Naive thymus-derived CD4-positive, alpha-beta T cell (primary cell): ENCODE data around the gene FOXA3. TPM values are rescaled to one million over a fixed set of nuclear protein-coding genes. Genes with fewer than 3 reads are reported as not detected.
A peak's percentile ranks its signal among the peaks of the same experiment; 100 is the strongest.

Experiments
- ATAC-seq: fragments of 150-1000 bp; cut with Tn5 transposase; 2 replicates; pipeline ENCODE4 v1.10.0; 2021; ENCODE audit warnings: mild to moderate bottlenecking, moderate library complexity
- CTCF ChIA-PET: fragments of 350-600 bp; sonication (Branson Sonifier 250); formaldehyde crosslinking; loops from one replicate; lab custom pipeline; 2021; ENCODE audit warnings: antibody characterized with exemption; lab: Charles Lee
- POLR2A ChIA-PET: fragments of 350-600 bp; sonication (Branson Sonifier 250); formaldehyde crosslinking; loops from one replicate; lab custom pipeline; 2021; ENCODE audit warnings: antibody characterized with exemption, inconsistent platforms; lab: Charles Lee
- DNase-seq, 9 donors: peaks; one replicate each; pipeline versions ENCODE4 v3.0.0 to v3.0.0-alpha.2; 2020 to 2022; ENCODE audit warnings: mixed read lengths in 1 of 9
- H3K27ac ChIP-seq: one replicate; pipeline ENCODE4 v1.7.0; 2013; ENCODE audit warnings: mild to moderate bottlenecking, low read depth, low read length, moderate library complexity
- H3K27me3 ChIP-seq, 2 donors: one replicate each; pipeline ENCODE4 v1.7.0; 2013; ENCODE audit warnings: low read length in 2 of 2, mild to moderate bottlenecking in 2 of 2, moderate library complexity in 2 of 2; ENCODE audit not compliant: control insufficient read depth in 2 of 2, insufficient read depth in 2 of 2
- H3K36me3 ChIP-seq, 3 experiments: 1 replicate in 2 of 3; 2 replicates in 1 of 3; pipeline ENCODE4 v1.7.0; 2013; ENCODE audit warnings: low read length in 3 of 3, mild to moderate bottlenecking in 3 of 3, moderate library complexity in 1 of 3; ENCODE audit not compliant: insufficient read depth in 3 of 3, control insufficient read depth in 2 of 3
- H3K4me1 ChIP-seq, 2 donors: one replicate each; pipeline ENCODE4 v1.7.0; 2013; ENCODE audit warnings: low read length in 2 of 2, mild to moderate bottlenecking in 2 of 2, moderate library complexity in 1 of 2; ENCODE audit not compliant: control insufficient read depth in 2 of 2, insufficient read depth in 2 of 2
- H3K4me3 ChIP-seq: 2 replicates; pipeline ENCODE4 v1.7.0; 2013; ENCODE audit warnings: mild to moderate bottlenecking, low read length
- H3K9me3 ChIP-seq, 3 experiments: 1 replicate in 2 of 3; 2 replicates in 1 of 3; pipeline ENCODE4 v1.7.0; 2013; ENCODE audit warnings: low read length in 3 of 3; ENCODE audit not compliant: control insufficient read depth in 2 of 3
- H3K27ac Mint-ChIP-seq, 9 donors: one replicate each; pipeline ENCODE4 v1.8.0; 2020 to 2022; ENCODE audit warnings: mixed read lengths in 9 of 9, mild to moderate bottlenecking in 8 of 9, moderate library complexity in 5 of 9, inconsistent platforms in 2 of 9
- H3K27me3 Mint-ChIP-seq, 5 donors: one replicate each; pipeline ENCODE4 v1.8.0; 2021 to 2022; ENCODE audit warnings: mixed read lengths in 5 of 5, mild to moderate bottlenecking in 1 of 5
- H3K36me3 Mint-ChIP-seq, 5 donors: one replicate each; pipeline ENCODE4 v1.8.0; 2020 to 2022; ENCODE audit warnings: mixed read lengths in 5 of 5, mild to moderate bottlenecking in 3 of 5, inconsistent platforms in 1 of 5
- H3K4me1 Mint-ChIP-seq, 7 donors: one replicate each; pipeline ENCODE4 v1.8.0; 2020 to 2022; ENCODE audit warnings: mixed read lengths in 7 of 7, mild to moderate bottlenecking in 3 of 7, inconsistent platforms in 1 of 7
- H3K4me3 Mint-ChIP-seq, 10 donors: one replicate each; pipeline ENCODE4 v1.8.0; 2020 to 2022; ENCODE audit warnings: mild to moderate bottlenecking in 10 of 10, mixed read lengths in 10 of 10, moderate library complexity in 6 of 10, inconsistent platforms in 2 of 10
- H3K9me3 Mint-ChIP-seq, 11 donors: one replicate each; pipeline ENCODE4 v1.8.0; 2020 to 2022; ENCODE audit warnings: mixed read lengths in 11 of 11, mild to moderate bottlenecking in 4 of 11, inconsistent platforms in 1 of 11, moderate library complexity in 1 of 11
- intact Hi-C, 2 donors: fragments of 100-400 bp; cut with micrococcal nuclease; formaldehyde crosslinking; loops; one replicate each; pipeline ENCODE4 v1.15.1; 2023
- polyA plus RNA-seq, 2 donors: library from polyadenylated mRNA; unstranded; fragments of 300-500 nt; fragmentation: Illumina TruSeq; gene quantifications; one replicate each; pipeline ENCODE4 v1.2.3, GENCODE V29; 2021
- total RNA-seq, 6 experiments: library from RNA in 5 of 6; stranded (reverse) in 5 of 6; gene quantifications; 1 replicate in 5 of 6; 2 replicates in 1 of 6; pipeline ENCODE4 v1.2.3 and lab custom pipeline; 2021 to 2026

FOXA3 gene
- total and polyA plus RNA-seq, 7 experiments from 2014 or later: not detected

GRCh38 chr19:45847663-45848062, 16.5 kb upstream of the FOXA3 start:
- DNase-seq (no peak), ATAC-seq (no peak)
- POLR2A ChIA-PET: interaction anchor here (1.3 kb wide), 1 partner anchor 13 kb away, joined by 3 read pairs; no protein-coding TSS in a partner anchor
- Mint-ChIP-seq H3K9me3 (no peaks in the 10 kb centered on the region), H3K36me3 (peaks cover 7 to 54% (median 32%) of the 10 kb centered on the region in 5 donors), H3K4me3 (no peak overlapping the region), H3K4me1 (peaks cover 0 to 8% (median 4%) of the 10 kb centered on the region in 7 donors), H3K27me3 (no peaks in the 10 kb centered on the region), H3K27ac (peak overlapping the region in 1 of 9 donors; percentile 82)
- peaks cover 19 to 93% (median 20%) of the 10 kb centered on the region in 3 experiments for H3K36me3 ChIP-seq
- no peak overlapping the region for H3K27ac ChIP-seq
- no peaks in the 10 kb centered on the region for H3K9me3 ChIP-seq
- intact Hi-C loops: no loop called here
- H3K27me3 ChIP-seq: no peaks in the 10 kb centered on the region
- no peak overlapping the region for H3K4me3 ChIP-seq
- CTCF ChIA-PET: no interaction called here
- no peaks in the 10 kb centered on the region for H3K4me1 ChIP-seq

GRCh38 chr19:45848922-45849321, 15.2 kb upstream of the FOXA3 start:
- Histone ChIP-seq H3K36me3 (peaks cover 20 to 93% (median 20%) of the 10 kb centered on the region in 3 experiments), H3K4me3 (no peak overlapping the region), H3K27me3 (no peaks in the 10 kb centered on the region), H3K27ac (no peak overlapping the region), H3K4me1 (no peaks in the 10 kb centered on the region), H3K9me3 (no peaks in the 10 kb centered on the region)
- Mint-ChIP-seq H3K27ac (no peak overlapping the region), H3K4me1 (peaks cover 0 to 8% (median 4%) of the 10 kb centered on the region in 7 donors), H3K36me3 (peaks cover 7 to 48% (median 27%) of the 10 kb centered on the region in 5 donors), H3K9me3 (no peaks in the 10 kb centered on the region), H3K27me3 (no peaks in the 10 kb centered on the region), H3K4me3 (no peak overlapping the region)
- CTCF ChIA-PET: interaction anchor here (2.0 kb wide), 1 partner anchor 31 kb away, joined by 4 read pairs; no protein-coding TSS in a partner anchor
- no peak for ATAC-seq
- DNase-seq: no peak
- intact Hi-C loops: no loop called here
- POLR2A ChIA-PET: no interaction called here

GRCh38 chr19:45852145-45852750, 11.9 kb upstream of the FOXA3 start:
- H3K4me3 ChIP-seq: no peak overlapping the region
- Mint-ChIP-seq H3K9me3 (no peaks in the 10 kb centered on the region), H3K4me1 (peaks cover 0 to 13% (median 10%) of the 10 kb centered on the region in 7 donors), H3K27me3 (no peaks in the 10 kb centered on the region), H3K4me3 (no peak overlapping the region), H3K36me3 (peaks cover 10 to 42% (median 16%) of the 10 kb centered on the region in 5 donors), H3K27ac (peak overlapping the region in 1 of 9 donors; percentile 20)
- H3K4me1 ChIP-seq: peaks cover 0 to 3% of the 10 kb centered on the region in 2 donors
- H3K27me3 ChIP-seq: no peaks in the 10 kb centered on the region
- H3K9me3 ChIP-seq: no peaks in the 10 kb centered on the region
- intact Hi-C loops: no loop called here
- ATAC-seq: no peak
- H3K27ac ChIP-seq: no peak overlapping the region
- no peak for DNase-seq
- ChIA-PET CTCF (no interaction called here), POLR2A (no interaction called here)
- peaks cover 19 to 80% (median 26%) of the 10 kb centered on the region in 3 experiments for H3K36me3 ChIP-seq

GRCh38 chr19:45852983-45853382, 11.1 kb upstream of the FOXA3 start:
- H3K36me3 Mint-ChIP-seq: peaks cover 10 to 34% (median 16%) of the 10 kb centered on the region in 5 donors
- no peaks in the 10 kb centered on the region for H3K9me3 ChIP-seq
- H3K27ac Mint-ChIP-seq: peak overlapping the region in 2 of 9 donors; percentile 20 to 48

GRCh38 chr19:45854167-45854778, 9.9 kb upstream of the FOXA3 start:
- H3K27ac ChIP-seq: no peak overlapping the region
- peaks cover 0 to 73% (median 12%) of the 10 kb centered on the region in 3 experiments for H3K36me3 ChIP-seq
- no peaks in the 10 kb centered on the region for H3K27me3 ChIP-seq
- Mint-ChIP-seq H3K36me3 (peaks cover 10 to 32% (median 16%) of the 10 kb centered on the region in 5 donors), H3K27me3 (no peaks in the 10 kb centered on the region), H3K4me1 (peaks cover 4 to 25% (median 19%) of the 10 kb centered on the region in 7 donors), H3K9me3 (peaks cover 0 to 1% (median 0%) of the 10 kb centered on the region in 11 donors), H3K27ac (no peak overlapping the region), H3K4me3 (no peak overlapping the region)
- DNase-seq (no peak), ATAC-seq (no peak)
- ChIA-PET CTCF (no interaction called here), POLR2A (no interaction called here)
- H3K4me3 ChIP-seq: no peak overlapping the region
- H3K9me3 ChIP-seq: no peaks in the 10 kb centered on the region
- intact Hi-C loops: no loop called here
- peaks cover 0 to 3% of the 10 kb centered on the region in 2 donors for H3K4me1 ChIP-seq

More at GRCh38 chr19:45852983-45853382, 11.1 kb upstream of the FOXA3 start:
- no peak overlapping the region for H3K27ac ChIP-seq
- Mint-ChIP-seq H3K27me3 (no peaks in the 10 kb centered on the region), H3K4me3 (no peak overlapping the region), H3K9me3 (no peaks in the 10 kb centered on the region), H3K4me1 (peaks cover under 1 to 15% (median 11%) of the 10 kb centered on the region in 7 donors)
- DNase-seq (no peak), ATAC-seq (no peak)
- peaks cover 11 to 76% (median 20%) of the 10 kb centered on the region in 3 experiments for H3K36me3 ChIP-seq
- POLR2A ChIA-PET: no interaction called here
- H3K4me1 ChIP-seq: peaks cover 0 to 3% of the 10 kb centered on the region in 2 donors
- CTCF ChIA-PET: no interaction called here
- no peak overlapping the region for H3K4me3 ChIP-seq
- intact Hi-C loops: no loop called here
- no peaks in the 10 kb centered on the region for H3K27me3 ChIP-seq

GRCh38 chr19:45860359-45861259, 3.5 kb upstream of the FOXA3 start:
- ATAC-seq (no peak), DNase-seq (no peak)
- no peak overlapping the region for H3K4me3 ChIP-seq
- no peaks in the 10 kb centered on the region for H3K9me3 ChIP-seq
- peaks cover 15% of the 10 kb centered on the region in 2 donors for H3K4me1 ChIP-seq
- H3K4me3 Mint-ChIP-seq: peak overlapping the region in 5 of 10 donors; percentile 1 to 98 (median 27)
- peaks cover 0 to 3% (median 0%) of the 10 kb centered on the region in 11 donors for H3K9me3 Mint-ChIP-seq
- peaks cover 0 to 12% (median 4%) of the 10 kb centered on the region in 5 donors for H3K36me3 Mint-ChIP-seq
- H3K27ac ChIP-seq: no peak overlapping the region
- intact Hi-C loops: loop anchor here (5.0 to 10.0 kb wide), 6 partner anchors 43 to 1382 kb away; partner anchors contain the start of genes AP2S1 (in 1 of the 2), QPCTL (in 1 of the 2), RSPH6A (in 1 of the 2) and SNRPD2 (in 1 of the 2)
- H3K27ac Mint-ChIP-seq: peak overlapping the region in 6 of 9 donors; percentile 13 to 59 (median 48)
- ChIA-PET POLR2A (interaction anchor here (0.7 kb wide), 1 partner anchor 25 kb away, joined by 3 read pairs; no protein-coding TSS in a partner anchor), CTCF (no interaction called here)
- peaks cover 6 to 25% (median 15%) of the 10 kb centered on the region in 5 donors for H3K27me3 Mint-ChIP-seq
- H3K27me3 ChIP-seq: peaks cover 0 to 4% of the 10 kb centered on the region in 2 donors
- peaks cover 0 to 26% (median 3%) of the 10 kb centered on the region in 3 experiments for H3K36me3 ChIP-seq
- H3K4me1 Mint-ChIP-seq: peaks cover 29 to 42% (median 38%) of the 10 kb centered on the region in 7 donors
